ENCODE results near the gene LTA4H. TPM values are rescaled to one million over a fixed set of nuclear protein-coding genes. Genes with fewer than 3 reads are reported as not detected.

Gene LTA4H
- total and polyA plus RNA-seq, 10 of the 15 experiments (the other 5 are each of a cell fraction or from before 2014, with no cell fraction given) = 43.9 to 106 (median 47.3) TPM

GRCh38 chr12:95963096-95963495 is 72.3 kb downstream of the LTA4H start (continued):
- TF ChIP-seq TARDBP (IDR thresholded peaks at IDR 0.05; ENCODE audit: borderline replicate concordance) (no peak), RAD21 (IDR thresholded peaks at IDR 0.05; ENCODE audit: insufficient read depth, low read depth, low read length) (peak; percentile 28; the same call in 1 of the 2 replicates), MEF2B (IDR thresholded peaks at IDR 0.05; ENCODE audit: partially characterized antibody, poor library complexity, severe bottlenecking) (peak; percentile 58), ZZZ3 (IDR thresholded peaks at IDR 0.05; ENCODE audit: control insufficient read depth, insufficient read length, low read depth) (no peak), SMAD1 (IDR thresholded peaks at IDR 0.05; ENCODE audit: low read depth, partially characterized antibody) (no peak), EGR1 (IDR thresholded peaks at IDR 0.05; ENCODE audit: borderline replicate concordance in 1 of 2, low read depth in 2 of 2, low read length in 2 of 2) (no peak), JUNB (IDR thresholded peaks at IDR 0.05) (no peak), TBL1XR1 (IDR thresholded peaks at IDR 0.05; ENCODE audit: low read depth, low read length) (no peak), EED (IDR thresholded peaks at IDR 0.05; ENCODE audit: low read depth) (no peak), MXI1 (IDR thresholded peaks at IDR 0.05; ENCODE audit: low read depth, low read length) (no peak), RELA (IDR thresholded peaks at IDR 0.05; ENCODE audit: borderline replicate concordance, partially characterized antibody) (no peak), NRF1 (conservative IDR thresholded peaks at IDR 0.05; ENCODE audit: low read depth, low read length) (no peak), ATF2 (IDR thresholded peaks at IDR 0.05; ENCODE audit: low read length) (no peak), PBX3 (IDR thresholded peaks at IDR 0.05; ENCODE audit: insufficient replicate concordance, low read depth, low read length) (no peak), TCF12 (IDR thresholded peaks at IDR 0.05; ENCODE audit: low read depth, low read length) (no peak), ZNF207 (IDR thresholded peaks at IDR 0.05; ENCODE audit: borderline replicate concordance) (no peak)
- TF ChIP-seq, protein P1, sequence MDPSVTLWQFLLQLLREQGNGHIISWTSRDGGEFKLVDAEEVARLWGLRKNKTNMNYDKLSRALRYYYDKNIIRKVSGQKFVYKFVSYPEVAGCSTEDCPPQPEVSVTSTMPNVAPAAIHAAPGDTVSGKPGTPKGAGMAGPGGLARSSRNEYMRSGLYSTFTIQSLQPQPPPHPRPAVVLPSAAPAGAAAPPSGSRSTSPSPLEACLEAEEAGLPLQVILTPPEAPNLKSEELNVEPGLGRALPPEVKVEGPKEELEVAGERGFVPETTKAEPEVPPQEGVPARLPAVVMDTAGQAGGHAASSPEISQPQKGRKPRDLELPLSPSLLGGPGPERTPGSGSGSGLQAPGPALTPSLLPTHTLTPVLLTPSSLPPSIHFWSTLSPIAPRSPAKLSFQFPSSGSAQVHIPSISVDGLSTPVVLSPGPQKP (IDR thresholded peaks at IDR 0.05; ENCODE audit: low read depth, low read length) = no peak
- TF ChIP-seq, protein P2, sequence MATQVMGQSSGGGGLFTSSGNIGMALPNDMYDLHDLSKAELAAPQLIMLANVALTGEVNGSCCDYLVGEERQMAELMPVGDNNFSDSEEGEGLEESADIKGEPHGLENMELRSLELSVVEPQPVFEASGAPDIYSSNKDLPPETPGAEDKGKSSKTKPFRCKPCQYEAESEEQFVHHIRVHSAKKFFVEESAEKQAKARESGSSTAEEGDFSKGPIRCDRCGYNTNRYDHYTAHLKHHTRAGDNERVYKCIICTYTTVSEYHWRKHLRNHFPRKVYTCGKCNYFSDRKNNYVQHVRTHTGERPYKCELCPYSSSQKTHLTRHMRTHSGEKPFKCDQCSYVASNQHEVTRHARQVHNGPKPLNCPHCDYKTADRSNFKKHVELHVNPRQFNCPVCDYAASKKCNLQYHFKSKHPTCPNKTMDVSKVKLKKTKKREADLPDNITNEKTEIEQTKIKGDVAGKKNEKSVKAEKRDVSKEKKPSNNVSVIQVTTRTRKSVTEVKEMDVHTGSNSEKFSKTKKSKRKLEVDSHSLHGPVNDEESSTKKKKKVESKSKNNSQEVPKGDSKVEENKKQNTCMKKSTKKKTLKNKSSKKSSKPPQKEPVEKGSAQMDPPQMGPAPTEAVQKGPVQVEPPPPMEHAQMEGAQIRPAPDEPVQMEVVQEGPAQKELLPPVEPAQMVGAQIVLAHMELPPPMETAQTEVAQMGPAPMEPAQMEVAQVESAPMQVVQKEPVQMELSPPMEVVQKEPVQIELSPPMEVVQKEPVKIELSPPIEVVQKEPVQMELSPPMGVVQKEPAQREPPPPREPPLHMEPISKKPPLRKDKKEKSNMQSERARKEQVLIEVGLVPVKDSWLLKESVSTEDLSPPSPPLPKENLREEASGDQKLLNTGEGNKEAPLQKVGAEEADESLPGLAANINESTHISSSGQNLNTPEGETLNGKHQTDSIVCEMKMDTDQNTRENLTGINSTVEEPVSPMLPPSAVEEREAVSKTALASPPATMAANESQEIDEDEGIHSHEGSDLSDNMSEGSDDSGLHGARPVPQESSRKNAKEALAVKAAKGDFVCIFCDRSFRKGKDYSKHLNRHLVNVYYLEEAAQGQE (IDR thresholded peaks at IDR 0.05; ENCODE audit: low read depth, low read length) = no peak
- TF ChIP-seq, protein P3, sequence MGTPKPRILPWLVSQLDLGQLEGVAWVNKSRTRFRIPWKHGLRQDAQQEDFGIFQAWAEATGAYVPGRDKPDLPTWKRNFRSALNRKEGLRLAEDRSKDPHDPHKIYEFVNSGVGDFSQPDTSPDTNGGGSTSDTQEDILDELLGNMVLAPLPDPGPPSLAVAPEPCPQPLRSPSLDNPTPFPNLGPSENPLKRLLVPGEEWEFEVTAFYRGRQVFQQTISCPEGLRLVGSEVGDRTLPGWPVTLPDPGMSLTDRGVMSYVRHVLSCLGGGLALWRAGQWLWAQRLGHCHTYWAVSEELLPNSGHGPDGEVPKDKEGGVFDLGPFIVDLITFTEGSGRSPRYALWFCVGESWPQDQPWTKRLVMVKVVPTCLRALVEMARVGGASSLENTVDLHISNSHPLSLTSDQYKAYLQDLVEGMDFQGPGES (IDR thresholded peaks at IDR 0.05) = no peak
- TF ChIP-seq, protein P4, sequence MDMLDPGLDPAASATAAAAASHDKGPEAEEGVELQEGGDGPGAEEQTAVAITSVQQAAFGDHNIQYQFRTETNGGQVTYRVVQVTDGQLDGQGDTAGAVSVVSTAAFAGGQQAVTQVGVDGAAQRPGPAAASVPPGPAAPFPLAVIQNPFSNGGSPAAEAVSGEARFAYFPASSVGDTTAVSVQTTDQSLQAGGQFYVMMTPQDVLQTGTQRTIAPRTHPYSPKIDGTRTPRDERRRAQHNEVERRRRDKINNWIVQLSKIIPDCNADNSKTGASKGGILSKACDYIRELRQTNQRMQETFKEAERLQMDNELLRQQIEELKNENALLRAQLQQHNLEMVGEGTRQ (IDR thresholded peaks at IDR 0.05; ENCODE audit: borderline replicate concordance, low read depth, low read length) = no peak

Measured in GM12878 (cell line).